ENCODE data around the gene ZRANB2. TPM values are rescaled to one million over a fixed set of nuclear protein-coding genes. Genes with fewer than 3 reads are reported as not detected.

ZRANB2 gene
- total and polyA plus RNA-seq, 12 donors: 17.9 to 100.0 (median 50.8) TPM

GRCh38 chr1:71072273-71072672 is 8.6 kb downstream of the ZRANB2 start:
- TF ChIP-seq, protein P1, sequence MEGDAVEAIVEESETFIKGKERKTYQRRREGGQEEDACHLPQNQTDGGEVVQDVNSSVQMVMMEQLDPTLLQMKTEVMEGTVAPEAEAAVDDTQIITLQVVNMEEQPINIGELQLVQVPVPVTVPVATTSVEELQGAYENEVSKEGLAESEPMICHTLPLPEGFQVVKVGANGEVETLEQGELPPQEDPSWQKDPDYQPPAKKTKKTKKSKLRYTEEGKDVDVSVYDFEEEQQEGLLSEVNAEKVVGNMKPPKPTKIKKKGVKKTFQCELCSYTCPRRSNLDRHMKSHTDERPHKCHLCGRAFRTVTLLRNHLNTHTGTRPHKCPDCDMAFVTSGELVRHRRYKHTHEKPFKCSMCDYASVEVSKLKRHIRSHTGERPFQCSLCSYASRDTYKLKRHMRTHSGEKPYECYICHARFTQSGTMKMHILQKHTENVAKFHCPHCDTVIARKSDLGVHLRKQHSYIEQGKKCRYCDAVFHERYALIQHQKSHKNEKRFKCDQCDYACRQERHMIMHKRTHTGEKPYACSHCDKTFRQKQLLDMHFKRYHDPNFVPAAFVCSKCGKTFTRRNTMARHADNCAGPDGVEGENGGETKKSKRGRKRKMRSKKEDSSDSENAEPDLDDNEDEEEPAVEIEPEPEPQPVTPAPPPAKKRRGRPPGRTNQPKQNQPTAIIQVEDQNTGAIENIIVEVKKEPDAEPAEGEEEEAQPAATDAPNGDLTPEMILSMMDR (IDR thresholded peaks at IDR 0.05): no peak
- TF ChIP-seq POLR2A (IDR thresholded peaks at IDR 0.05): no peak
- no peaks in the 10 kb centered on the region for H3K27me3 ChIP-seq
- peaks cover 0 to 91% of the 10 kb centered on the region in 2 donors for H3K36me3 ChIP-seq (replicated peaks in 1 of 2)
- H3K9me3 ChIP-seq (replicated peaks in 1 of 3): no peaks in the 10 kb centered on the region
- no peak for DNase-seq
- H3K27ac ChIP-seq: no peak overlapping the region
- no peak overlapping the region for H3K4me3 ChIP-seq
- intact Hi-C loops (cut with DNase I): no loop called here
- H3K4me1 ChIP-seq (replicated peaks in 1 of 2): peaks cover 0 to 9% of the 10 kb centered on the region in 2 donors

DNA sequence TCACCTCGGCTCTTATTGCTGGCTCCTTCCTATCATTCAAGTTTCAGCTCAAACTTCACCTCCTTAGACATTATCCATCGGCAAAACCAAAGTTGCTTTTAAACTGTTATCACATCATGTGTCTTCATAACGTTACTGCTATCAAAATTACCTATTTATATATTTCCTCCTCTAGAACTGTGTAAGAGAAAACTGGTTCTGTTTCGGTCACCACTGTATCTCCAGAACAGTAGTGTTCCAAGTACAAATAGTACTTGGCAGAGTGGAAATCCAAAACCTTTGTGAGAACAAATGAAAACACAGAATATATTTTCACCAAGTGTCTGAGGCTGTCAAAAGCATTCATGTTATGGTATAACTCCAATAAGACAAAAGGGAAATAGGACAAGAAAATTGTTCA is 9.1 kb downstream of the ZRANB2 start:
- intact Hi-C loops (cut with DNase I): no loop called here
- no peak for DNase-seq
- H3K9me3 ChIP-seq (replicated peaks in 1 of 3): no peaks in the 10 kb centered on the region
- H3K36me3 ChIP-seq (replicated peaks in 1 of 2): peaks cover 0 to 91% of the 10 kb centered on the region in 2 donors
- H3K27me3 ChIP-seq: no peaks in the 10 kb centered on the region
- peaks cover 0 to 9% of the 10 kb centered on the region in 2 donors for H3K4me1 ChIP-seq (replicated peaks in 1 of 2)
- H3K4me3 ChIP-seq: no peak overlapping the region
- no peak for TF ChIP-seq POLR2A (IDR thresholded peaks at IDR 0.05)
- TF ChIP-seq, protein P1 (IDR thresholded peaks at IDR 0.05): no peak
- 88 to 91% (median 90%) methylated on average over 4 of the region's 4 CpGs for WGBS, 4 donors
- no peak overlapping the region for H3K27ac ChIP-seq

- Histone ChIP-seq H3K4me1 (replicated peaks in 1 of 2) (no peaks in the 10 kb centered on the region), H3K4me3 (no peak overlapping the region), H3K27ac (no peak overlapping the region), H3K27me3 (no peaks in the 10 kb centered on the region), H3K9me3 (replicated peaks in 1 of 3) (no peaks in the 10 kb centered on the region), H3K36me3 (replicated peaks in 1 of 2) (peaks cover 0 to 96% of the 10 kb centered on the region in 2 donors)
- TF ChIP-seq POLR2A (IDR thresholded peaks at IDR 0.05): no peak
- TF ChIP-seq, protein P1 (IDR thresholded peaks at IDR 0.05): no peak
- intact Hi-C loops (cut with DNase I): loop anchor here in 1 of 2 donors (10.0 kb wide), 1 partner anchor 824 kb away; no protein-coding TSS in a partner anchor
- DNase-seq: no peak
- whole genome bisulfite sequencing, 4 donors: 78 to 82% (median 78%) methylated on average over 6 of the region's 6 CpGs
Observed at GRCh38 chr1:71068325-71069240, 12.3 kb downstream of the ZRANB2 start.

GRCh38 chr1:71054791-71055190 is 26.0 kb downstream of the ZRANB2 start:
- TF ChIP-seq, protein P1 (IDR thresholded peaks at IDR 0.05): no peak
- TF ChIP-seq POLR2A (IDR thresholded peaks at IDR 0.05): no peak
- Histone ChIP-seq H3K27ac (no peak overlapping the region), H3K27me3 (no peaks in the 10 kb centered on the region), H3K4me3 (no peak overlapping the region), H3K36me3 (replicated peaks in 1 of 2) (peaks cover 0 to 4% of the 10 kb centered on the region in 2 donors), H3K9me3 (replicated peaks in 1 of 3) (no peaks in the 10 kb centered on the region), H3K4me1 (replicated peaks in 1 of 2) (no peaks in the 10 kb centered on the region)
- WGBS, 4 donors: 85 to 90% (median 87%) methylated on average over 6 of the region's 6 CpGs
- no peak for DNase-seq
- intact Hi-C loops (cut with DNase I): no loop called here
